HepG2 (cell line): ENCODE data around the gene DST. TPM values are rescaled to one million over a fixed set of nuclear protein-coding genes. Genes with fewer than 3 reads are reported as not detected.
A peak's percentile ranks its signal among the peaks of the same experiment; 100 is the strongest.

Source experiments
- ATF4 ChIP-seq, 2 experiments: fragments of 450-650 bp in 1 of 2; sonication (generic) in 1 of 2; formaldehyde crosslinking; IDR thresholded peaks; 2 replicates each; pipeline versions ENCODE4 v1.5.0 to v1.8.0; 2020 to 2022; ENCODE audit warnings: mild to moderate bottlenecking in 1 of 2, missing genetic modification reagents in 1 of 2
- BATF2 ChIP-seq: sonication (generic); formaldehyde crosslinking; IDR thresholded peaks from 2 replicates; pipeline ENCODE4 v1.8.0; 2022; ENCODE audit warnings: mild to moderate bottlenecking, missing genetic modification reagents, moderate library complexity
- CEBPG ChIP-seq: IDR thresholded peaks from 2 replicates; pipeline ENCODE4 v1.6.1; 2016
- CENPT ChIP-seq: sonication (generic); formaldehyde crosslinking; IDR thresholded peaks from 2 replicates; pipeline ENCODE4 v1.8.0; 2022; ENCODE audit warnings: low read depth, mild to moderate bottlenecking, moderate library complexity, missing genetic modification reagents
- DR1 ChIP-seq: sonication (generic); formaldehyde crosslinking; IDR thresholded peaks from 2 replicates; pipeline ENCODE4 v1.8.0; 2021; ENCODE audit warnings: mild to moderate bottlenecking, missing genetic modification reagents, inconsistent platforms
- ELF1 ChIP-seq: sonication (generic); formaldehyde crosslinking; IDR thresholded peaks from 2 replicates; pipeline ENCODE4 v1.4.0; 2020; ENCODE audit warnings: missing genetic modification reagents
- ETV6 ChIP-seq: sonication (generic); formaldehyde crosslinking; conservative IDR thresholded peaks from 2 replicates; pipeline ENCODE4 v1.4.0; 2020; ENCODE audit warnings: missing genetic modification reagents
- FLYWCH1 ChIP-seq: sonication (generic); formaldehyde crosslinking; IDR thresholded peaks from 2 replicates; pipeline ENCODE4 v1.8.1; 2023; ENCODE audit warnings: mild to moderate bottlenecking, missing genetic modification reagents
- KMT2B ChIP-seq: IDR thresholded peaks from 2 replicates; pipeline ENCODE4 v1.6.1; 2016; ENCODE audit warnings: missing genetic modification reagents, missing compliant biosample characterization
- LBX2 ChIP-seq: sonication (generic); formaldehyde crosslinking; IDR thresholded peaks from 2 replicates; pipeline ENCODE4 v1.5.0; 2020; ENCODE audit warnings: missing genetic modification reagents, mild to moderate bottlenecking, borderline replicate concordance
- NR2F1 ChIP-seq, 2 experiments: fragments of 450-650 bp in 1 of 2; formaldehyde crosslinking in 1 of 2; IDR thresholded peaks; 2 replicates each; pipeline versions ENCODE4 v1.5.0 to v1.6.1; 2016 to 2020; ENCODE audit warnings: mild to moderate bottlenecking in 1 of 2, missing compliant biosample characterization in 1 of 2, missing genetic modification reagents in 1 of 2, moderate library complexity in 1 of 2
- PATZ1 ChIP-seq: sonication (generic); formaldehyde crosslinking; IDR thresholded peaks from 2 replicates; pipeline ENCODE4 v1.4.0; 2020; ENCODE audit warnings: missing genetic modification reagents
- POGK ChIP-seq: sonication (generic); formaldehyde crosslinking; conservative IDR thresholded peaks from 2 replicates; pipeline ENCODE4 v1.8.0; 2022; ENCODE audit warnings: mild to moderate bottlenecking, moderate library complexity, missing genetic modification reagents
- RXRB ChIP-seq: IDR thresholded peaks from 2 replicates; pipeline ENCODE4 v1.6.1; 2016; ENCODE audit warnings: borderline replicate concordance, missing genetic modification reagents, missing compliant biosample characterization
- SMAD9 ChIP-seq: sonication (generic); formaldehyde crosslinking; IDR thresholded peaks from 2 replicates; pipeline ENCODE4 v1.5.1; 2020; ENCODE audit warnings: mild to moderate bottlenecking, missing genetic modification reagents
- SRSF9 ChIP-seq: fragments of 200-400 bp; formaldehyde crosslinking; IDR thresholded peaks from 2 replicates; pipeline ENCODE4 v1.6.1; 2018; ENCODE audit warnings: borderline replicate concordance, mild to moderate bottlenecking, low read depth, low read length; ENCODE audit not compliant: insufficient read depth, poor library complexity, severe bottlenecking
- STAT5B ChIP-seq: sonication (generic); formaldehyde crosslinking; IDR thresholded peaks from 2 replicates; pipeline ENCODE4 v1.4.0; 2020; ENCODE audit warnings: missing genetic modification reagents
- TOPORS ChIP-seq: sonication (generic); formaldehyde crosslinking; IDR thresholded peaks from 2 replicates; pipeline ENCODE4 v1.8.0; 2023; ENCODE audit warnings: mild to moderate bottlenecking, missing genetic modification reagents
- ZFAT ChIP-seq: sonication (generic); formaldehyde crosslinking; conservative IDR thresholded peaks from 2 replicates; pipeline ENCODE4 v1.8.1; 2023; ENCODE audit warnings: missing genetic modification reagents, inconsistent platforms
- ZFY ChIP-seq: sonication (generic); formaldehyde crosslinking; IDR thresholded peaks from 2 replicates; pipeline ENCODE4 v1.4.0; 2020; ENCODE audit warnings: missing genetic modification reagents
- ZNF101 ChIP-seq: sonication (generic); formaldehyde crosslinking; IDR thresholded peaks from 2 replicates; pipeline ENCODE4 v1.4.0; 2020; ENCODE audit warnings: mild to moderate bottlenecking, low read depth, missing genetic modification reagents, borderline replicate concordance
- ZNF253 ChIP-seq: sonication (generic); formaldehyde crosslinking; IDR thresholded peaks from 2 replicates; pipeline ENCODE4 v1.8.0; 2022; ENCODE audit warnings: mild to moderate bottlenecking, missing genetic modification reagents, borderline replicate concordance
- ZNF354B ChIP-seq: sonication (generic); formaldehyde crosslinking; IDR thresholded peaks from 2 replicates; pipeline ENCODE4 v1.8.0; 2022; ENCODE audit warnings: mild to moderate bottlenecking, missing genetic modification reagents
- ZNF672 ChIP-seq: sonication (generic); formaldehyde crosslinking; IDR thresholded peaks from 2 replicates; pipeline ENCODE4 v1.8.1; 2022; ENCODE audit warnings: missing genetic modification reagents
- ZNF790 ChIP-seq: sonication (generic); formaldehyde crosslinking; IDR thresholded peaks from 2 replicates; pipeline ENCODE4 v1.8.0; 2022; ENCODE audit warnings: missing genetic modification reagents, mild to moderate bottlenecking, borderline replicate concordance
- ZSCAN9 ChIP-seq: IDR thresholded peaks from 2 replicates; pipeline ENCODE4 v1.6.1; 2016; ENCODE audit warnings: borderline replicate concordance
- polyA plus RNA-seq, 8 experiments: library from polyadenylated mRNA; depleted of rRNA in 3 of 8; stranded (reverse) in 7 of 8; unstranded in 1 of 8; fragments of >200 nt; fragmentation: Illumina TruSeq in 4 of 8; extraction: Trizol in 4 of 8; gene quantifications; 2 replicates each; pipeline versions ENCODE4 v1.2.1 to v1.2.3, GENCODE V29; 2011 to 2016; ENCODE audit warnings: low read depth in 4 of 8, missing spikeins in 1 of 8, mixed read lengths in 1 of 8; ENCODE audit not compliant: insufficient read depth in 1 of 8
- total RNA-seq, 5 experiments: library from RNA; depleted of rRNA; stranded (reverse); fragments of >200 nt; fragmentation: Illumina TruSeq; extraction: Trizol; gene quantifications; 2 replicates each; pipeline ENCODE4 v1.2.3, GENCODE V29; 2016; ENCODE audit warnings: low read depth in 1 of 5

The DST gene
- total and polyA plus RNA-seq, 2 of the 13 experiments (the other 11 are each of a cell fraction or from before 2014, with no cell fraction given), result 64.4 to 89.0 TPM

- TF ChIP-seq POGK (CRISPR knock-in tag), result no peak
- no peak for TF ChIP-seq ZNF672 (CRISPR knock-in tag)
- peak in 1 of 2 experiments; percentile 60; a peak in 1 of 4 replicates for TF ChIP-seq NR2F1 (CRISPR knock-in tag; IDR thresholded peaks at IDR 0.05)
- TF ChIP-seq LBX2 (CRISPR knock-in tag), result no peak
- peak; percentile 95 for TF ChIP-seq RXRB (CRISPR knock-in tag)
- peak; percentile 68 for TF ChIP-seq ELF1 (CRISPR knock-in tag)
- no peak for TF ChIP-seq ZNF790 (CRISPR knock-in tag)
- no peak for TF ChIP-seq STAT5B (CRISPR knock-in tag)
- peak; percentile 94 for TF ChIP-seq CEBPG (CRISPR knock-in tag)
- no peak for TF ChIP-seq ZFAT (CRISPR knock-in tag)
- TF ChIP-seq ZFY, result no peak
- TF ChIP-seq ZSCAN9 (CRISPR knock-in tag), result peak; percentile 85; the same call in 1 of the 2 replicates
- TF ChIP-seq TOPORS (CRISPR knock-in tag), result no peak
- TF ChIP-seq ZNF101 (CRISPR knock-in tag), result no peak
- TF ChIP-seq FLYWCH1, result no peak
- TF ChIP-seq DR1 (CRISPR knock-in tag), result no peak
- peak in 1 of 2 experiments; percentile 93; a peak in 2 of 4 replicates for TF ChIP-seq ATF4 (CRISPR knock-in tag; IDR thresholded peaks at IDR 0.05)
- TF ChIP-seq ETV6, result no peak
- no peak for TF ChIP-seq BATF2 (CRISPR knock-in tag)
- no peak for TF ChIP-seq ZNF253 (CRISPR knock-in tag)
- TF ChIP-seq CENPT, result no peak
- peak; percentile 39; the same call in 1 of the 2 replicates for TF ChIP-seq PATZ1 (CRISPR knock-in tag)
- no peak for TF ChIP-seq SMAD9
- no peak for TF ChIP-seq ZNF354B (CRISPR knock-in tag)
- no peak for TF ChIP-seq SRSF9
- TF ChIP-seq KMT2B, result 0 out of 2 replicates have a peak, but pooled peaks have one; percentile 24
Measured at GRCh38 chr6:56683882-56684281, 41.2 kb upstream of the DST start (continued).
